ENCODE measurements around the gene ZBTB25. TPM values are rescaled to one million over a fixed set of nuclear protein-coding genes. Genes with fewer than 3 reads are reported as not detected.
A peak's percentile ranks its signal among the peaks of the same experiment; 100 is the strongest.

The ZBTB25 gene
- 14.9 TPM for total RNA-seq
- long read RNA-seq, partial matches to known transcripts = 0 of 9 reads
- long read RNA-seq, other reads (novel, unspliced or antisense) = 9 of 9 reads

- no peak for TF ChIP-seq CTCF (IDR thresholded peaks at IDR 0.05)
- Histone ChIP-seq H3K4me3 (peak within 1 kb of the TSS; percentile 78), H3K27me3 (ENCODE audit: low read depth) (no peaks in the 10 kb centered on the region), H3K4me1 (peaks cover 55% of the 10 kb centered on the region), H3K9me3 (no peaks in the 10 kb centered on the region), H3K36me3 (no peaks in the 10 kb centered on the region), H3K27ac (peak within 1 kb of the TSS; percentile 99)
- peak; percentile 86 to 92 for ATAC-seq
- DNase-seq = peak; percentile 94
- intact Hi-C loops (cut with DNase I) = no loop called here
Observed at GRCh38 chr14:64503434-64504309, at the start of gene ZBTB25. ZBTB25 (minus strand) TSS chr14:64503838; CDS start chr14:64490533, 13,305 bp downstream.

GRCh38 chr14:64550621-64551333 is 47.1 kb upstream of the ZBTB25 start:
- no peak for ATAC-seq
- H3K4me3 ChIP-seq = peak overlapping the region; percentile 54
- TF ChIP-seq CTCF (IDR thresholded peaks at IDR 0.05) = no peak

GRCh38 chr14:64549791-64550620 is 46.4 kb upstream of the ZBTB25 start, which contains the start of gene PPP1R36:
PPP1R36 (plus strand) TSS chr14:64549961; CDS start chr14:64549998, 37 bp downstream.
- no peaks in the 10 kb centered on the region for H3K9me3 ChIP-seq
- no peak within 1 kb of the TSS for H3K27ac ChIP-seq
- peak; percentile 94 to 96 for ATAC-seq
- H3K4me3 ChIP-seq = peak within 1 kb of the TSS; percentile 54
- intact Hi-C loops (cut with DNase I) = no loop called here
- H3K27me3 ChIP-seq (ENCODE audit: low read depth) = no peaks in the 10 kb centered on the region
- no peaks in the 10 kb centered on the region for H3K36me3 ChIP-seq
- peak; percentile 69 for DNase-seq
- H3K4me1 ChIP-seq = peaks cover 13% of the 10 kb centered on the region
- no peak for TF ChIP-seq CTCF (IDR thresholded peaks at IDR 0.05)

More at GRCh38 chr14:64550621-64551333, 47.1 kb upstream of the ZBTB25 start:
- no peaks in the 10 kb centered on the region for H3K36me3 ChIP-seq
- intact Hi-C loops (cut with DNase I) = no loop called here
- no peaks in the 10 kb centered on the region for H3K9me3 ChIP-seq
- H3K4me1 ChIP-seq = peaks cover 13% of the 10 kb centered on the region
- no peak overlapping the region for H3K27ac ChIP-seq
- DNase-seq = no peak
- H3K27me3 ChIP-seq (ENCODE audit: low read depth) = no peaks in the 10 kb centered on the region

- no peak for ATAC-seq
Observed at GRCh38 chr14:64549016-64549415, 45.4 kb upstream of the ZBTB25 start.

More at GRCh38 chr14:64549016-64549415, 45.4 kb upstream of the ZBTB25 start:
- no peaks in the 10 kb centered on the region for H3K36me3 ChIP-seq
- no peak for TF ChIP-seq CTCF (IDR thresholded peaks at IDR 0.05)
- H3K4me1 ChIP-seq = peaks cover 13% of the 10 kb centered on the region
- no peak overlapping the region for H3K4me3 ChIP-seq
- H3K27ac ChIP-seq = no peak overlapping the region
- no peaks in the 10 kb centered on the region for H3K9me3 ChIP-seq
- DNase-seq = no peak
- no peaks in the 10 kb centered on the region for H3K27me3 ChIP-seq (ENCODE audit: low read depth)
- intact Hi-C loops (cut with DNase I) = no loop called here
